Stimulated activated CD4-positive, alpha-beta T cell treated with anti-CD3 and anti-CD28 coated beads, Interleukin-2, amount 100 ng/mL, for 24 hours (primary cell): ENCODE data around the gene PHLPP2.
"Not testable (repeated sequence)": the region's sequence is repeated elsewhere in the genome, so short reads cannot be mapped to it uniquely, and the experiment has no call there.

ENCODE experiments used
- DNase-seq, 2 donors: peaks; one replicate each; pipeline ENCODE4 v3.0.0-alpha.2; 2020

Gene PHLPP2

GRCh38 chr16:71722801-71723536, 1.5 kb downstream of the PHLPP2 start:
- peak; percentile 69 to 70 for DNase-seq

- no peak for DNase-seq
Measured at GRCh38 chr16:71721066-71721740, 3.3 kb downstream of the PHLPP2 start.

GRCh38 chr16:71712501-71712900, 12.0 kb downstream of the PHLPP2 start:
- no peak for DNase-seq

- DNase-seq, result no peak
Measured at GRCh38 chr16:71711789-71712188, 12.7 kb downstream of the PHLPP2 start.

GRCh38 chr16:71709229-71709781, 15.2 kb downstream of the PHLPP2 start:
- no peak for DNase-seq

- DNase-seq, result no peak
Measured at GRCh38 chr16:71708696-71709095, 15.8 kb downstream of the PHLPP2 start.

- no peak for DNase-seq
Measured at GRCh38 chr16:71707199-71707598, 17.3 kb downstream of the PHLPP2 start.

GRCh38 chr16:71706046-71706445, 18.5 kb downstream of the PHLPP2 start:
- DNase-seq, result no peak

- DNase-seq, result no peak
Measured at GRCh38 chr16:71703333-71703732, 21.2 kb downstream of the PHLPP2 start.

GRCh38 chr16:71700831-71701230, 23.7 kb downstream of the PHLPP2 start:
- DNase-seq, result no peak

GRCh38 chr16:71698491-71698890, 26.0 kb downstream of the PHLPP2 start:
- no peak for DNase-seq

GRCh38 chr16:71693164-71693563, 31.3 kb downstream of the PHLPP2 start:
- DNase-seq, result no peak

- DNase-seq, result no peak
Measured at GRCh38 chr16:71689901-71690300, 34.6 kb downstream of the PHLPP2 start.

- DNase-seq, result no peak
Measured at GRCh38 chr16:71687861-71688260, 36.6 kb downstream of the PHLPP2 start.

- DNase-seq, result not testable (repeated sequence)
Measured at GRCh38 chr16:71684280-71684679, 40.2 kb downstream of the PHLPP2 start.

GRCh38 chr16:71681360-71681759, 43.1 kb downstream of the PHLPP2 start:
- DNase-seq, result no peak

GRCh38 chr16:71676236-71676635, 48.3 kb downstream of the PHLPP2 start:
- no peak for DNase-seq

GRCh38 chr16:71675380-71675779, 49.1 kb downstream of the PHLPP2 start:
- DNase-seq, result no peak

GRCh38 chr16:71674229-71674628, 50.3 kb downstream of the PHLPP2 start:
- no peak for DNase-seq

- DNase-seq, result no peak
Measured at GRCh38 chr16:71673582-71673973, 50.9 kb downstream of the PHLPP2 start.

GRCh38 chr16:71672803-71673581, 51.5 kb downstream of the PHLPP2 start:
- DNase-seq, result no peak

- DNase-seq, result no peak
Measured at GRCh38 chr16:71672125-71672524, 52.4 kb downstream of the PHLPP2 start.

- DNase-seq, result no peak
Measured at GRCh38 chr16:71671165-71671564, 53.3 kb downstream of the PHLPP2 start.
